WI38 (cell line): ENCODE data around the gene HFE.

Experiments used
- H3K4me3 ChIP-seq: 2 replicates; pipeline ENCODE4 v1.5.1; 2011; ENCODE audit warnings: low read depth, mild to moderate bottlenecking, control low read depth, low read length
- TF ChIP-seq, protein P1 (sequence below): IDR thresholded peaks from 2 replicates; pipeline ENCODE4 v1.5.1; 2012; ENCODE audit warnings: low read depth, mild to moderate bottlenecking, control low read depth, low read length

HFE gene

GRCh38 chr6:26123675-26123946 is 36.4 kb downstream of the HFE start:
- TF ChIP-seq, protein P1, sequence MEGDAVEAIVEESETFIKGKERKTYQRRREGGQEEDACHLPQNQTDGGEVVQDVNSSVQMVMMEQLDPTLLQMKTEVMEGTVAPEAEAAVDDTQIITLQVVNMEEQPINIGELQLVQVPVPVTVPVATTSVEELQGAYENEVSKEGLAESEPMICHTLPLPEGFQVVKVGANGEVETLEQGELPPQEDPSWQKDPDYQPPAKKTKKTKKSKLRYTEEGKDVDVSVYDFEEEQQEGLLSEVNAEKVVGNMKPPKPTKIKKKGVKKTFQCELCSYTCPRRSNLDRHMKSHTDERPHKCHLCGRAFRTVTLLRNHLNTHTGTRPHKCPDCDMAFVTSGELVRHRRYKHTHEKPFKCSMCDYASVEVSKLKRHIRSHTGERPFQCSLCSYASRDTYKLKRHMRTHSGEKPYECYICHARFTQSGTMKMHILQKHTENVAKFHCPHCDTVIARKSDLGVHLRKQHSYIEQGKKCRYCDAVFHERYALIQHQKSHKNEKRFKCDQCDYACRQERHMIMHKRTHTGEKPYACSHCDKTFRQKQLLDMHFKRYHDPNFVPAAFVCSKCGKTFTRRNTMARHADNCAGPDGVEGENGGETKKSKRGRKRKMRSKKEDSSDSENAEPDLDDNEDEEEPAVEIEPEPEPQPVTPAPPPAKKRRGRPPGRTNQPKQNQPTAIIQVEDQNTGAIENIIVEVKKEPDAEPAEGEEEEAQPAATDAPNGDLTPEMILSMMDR, result no peak
- H3K4me3 ChIP-seq, result peak overlapping the region; percentile 87

GRCh38 chr6:26123947-26124780 is 36.9 kb downstream of the HFE start:
- TF ChIP-seq, protein P1, result no peak
- peak overlapping the region; percentile 87 for H3K4me3 ChIP-seq

- peak overlapping the region; percentile 87 for H3K4me3 ChIP-seq
- TF ChIP-seq, protein P1, result no peak
These were observed 37.8 kb downstream of the HFE start for GRCh38 chr6:26124781-26125685.

GRCh38 chr6:26126394-26127235 is 39.4 kb downstream of the HFE start:
- peak overlapping the region; percentile 87 for H3K4me3 ChIP-seq
- TF ChIP-seq, protein P1, result no peak

DNA sequence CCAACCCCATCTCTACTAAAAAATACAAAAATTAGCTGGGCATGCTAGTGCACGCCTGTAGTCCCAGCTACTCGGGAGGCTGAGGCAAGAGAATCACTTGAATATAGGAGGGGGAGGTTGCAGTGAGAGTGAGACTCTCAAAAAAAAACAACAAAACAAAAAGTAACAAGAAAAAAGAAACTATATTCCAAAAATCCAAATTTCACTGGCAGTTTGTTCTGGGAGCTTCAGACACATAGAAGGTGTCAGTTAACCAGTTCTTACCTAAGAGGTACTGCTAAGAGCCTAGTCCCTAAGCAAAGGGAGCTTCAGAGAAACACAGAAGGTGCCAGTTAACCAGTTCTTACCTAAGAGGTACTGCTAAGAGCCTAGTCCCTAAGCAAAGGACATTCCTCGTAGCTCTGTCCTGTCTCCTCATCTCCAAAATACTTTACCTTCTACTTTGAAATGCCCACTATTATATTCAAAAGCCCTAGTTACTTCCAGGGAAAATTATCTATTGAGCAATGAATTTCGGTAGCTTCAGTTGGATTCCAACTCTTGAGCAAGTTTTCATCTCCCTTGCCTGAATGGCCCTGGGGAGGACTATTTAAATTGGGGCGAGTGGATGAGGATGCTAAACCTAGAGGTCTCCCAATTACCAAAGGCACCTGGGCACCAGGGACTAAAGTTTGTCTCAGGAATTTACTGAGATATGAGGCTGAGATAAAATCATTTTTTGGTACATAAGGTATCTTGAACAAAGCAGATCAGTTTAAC is 41.0 kb downstream of the HFE start:
- H3K4me3 ChIP-seq, result peak overlapping the region; percentile 87
- TF ChIP-seq, protein P1, result no peak

GRCh38 chr6:26129656-26130055 is 42.4 kb downstream of the HFE start:
- TF ChIP-seq, protein P1, result no peak
- no peak overlapping the region for H3K4me3 ChIP-seq
